Smooth muscle cell (in vitro differentiated cells): ENCODE measurements around the gene PPM1H. TPM values are rescaled to one million over a fixed set of nuclear protein-coding genes. Genes with fewer than 3 reads are reported as not detected.

Source experiments
- DNase-seq: peaks from one replicate; lab custom pipeline; 2025; ENCODE audit not compliant: unreplicated experiment; lab: John Stamatoyannopoulos, UW
- H2AFZ ChIP-seq: fragments of 200-600 bp; sonication (generic); 2 replicates; pipeline ENCODE4 v1.6.0; 2016; ENCODE audit warnings: antibody characterized with exemption, low read depth, mild to moderate bottlenecking
- H3F3A ChIP-seq: fragments of 200-600 bp; sonication (generic); 2 replicates; pipeline ENCODE4 v1.6.0; 2017; ENCODE audit warnings: antibody characterized with exemption, low read depth
- H3K27ac ChIP-seq: fragments of 200-600 bp; sonication (generic); 2 replicates; pipeline ENCODE4 v1.5.1; 2016; ENCODE audit warnings: low read depth, mild to moderate bottlenecking
- H3K27me3 ChIP-seq: fragments of 200-600 bp; sonication (generic); 2 replicates; pipeline ENCODE4 v1.6.1; 2016; ENCODE audit warnings: low read depth, mild to moderate bottlenecking
- H3K36me3 ChIP-seq: fragments of 200-600 bp; sonication (generic); 2 replicates; pipeline ENCODE4 v1.5.1; 2016; ENCODE audit warnings: low read depth
- H3K4me1 ChIP-seq: fragments of 200-600 bp; sonication (generic); 2 replicates; pipeline ENCODE4 v1.5.1; 2016; ENCODE audit warnings: low read depth
- H3K4me2 ChIP-seq: fragments of 200-600 bp; sonication (generic); 2 replicates; pipeline ENCODE4 v1.6.0; 2016; ENCODE audit warnings: mild to moderate bottlenecking
- H3K4me3 ChIP-seq: fragments of 200-600 bp; sonication (generic); 2 replicates; pipeline ENCODE4 v1.5.1; 2016; ENCODE audit warnings: mild to moderate bottlenecking
- H3K79me2 ChIP-seq: fragments of 200-600 bp; sonication (generic); 2 replicates; pipeline ENCODE4 v1.6.0; 2016; ENCODE audit warnings: low read depth, mild to moderate bottlenecking
- H3K9ac ChIP-seq: fragments of 200-600 bp; sonication (generic); 2 replicates; pipeline ENCODE4 v1.6.0; 2016; ENCODE audit warnings: low read depth
- H3K9me3 ChIP-seq: fragments of 200-600 bp; sonication (generic); replicated peaks from 2 replicates; pipeline ENCODE4 v1.5.1; 2016; ENCODE audit warnings: low read depth
- H4K20me1 ChIP-seq: fragments of 200-600 bp; sonication (generic); 2 replicates; pipeline ENCODE4 v1.6.0; 2016; ENCODE audit warnings: low read depth
- WGBS: methylation state at CpG from one replicate; pipeline ENCODE4 v1.1.7; 2016; ENCODE audit warnings: low lambda C conversion rate; 5-methylcytosine and 5-hydroxymethylcytosine counted together
- polyA plus RNA-seq: library from polyadenylated mRNA; unstranded; fragments of >200 nt; fragmentation: Nextera tagmentation; extraction: Ambion mirVana; gene quantifications from 2 replicates; pipeline ENCODE4 v1.2.1, GENCODE V29; 2016
- total RNA-seq: library from RNA; depleted of rRNA; stranded (reverse); fragments of >200 nt; gene quantifications from 2 replicates; pipeline ENCODE4 v1.2.3, GENCODE V29; 2014
- TF ChIP-seq, protein P1 (sequence below): fragments of 200-600 bp; sonication (generic); IDR thresholded peaks from 2 replicates; pipeline ENCODE4 v1.5.1; 2017; ENCODE audit warnings: borderline replicate concordance, mild to moderate bottlenecking, antibody characterized with exemption; ENCODE audit not compliant: insufficient read depth, poor library complexity, severe bottlenecking

The PPM1H gene
- total and polyA plus RNA-seq, 2 experiments from 2014 or later: 0.56 to 3.6 TPM

DNA sequence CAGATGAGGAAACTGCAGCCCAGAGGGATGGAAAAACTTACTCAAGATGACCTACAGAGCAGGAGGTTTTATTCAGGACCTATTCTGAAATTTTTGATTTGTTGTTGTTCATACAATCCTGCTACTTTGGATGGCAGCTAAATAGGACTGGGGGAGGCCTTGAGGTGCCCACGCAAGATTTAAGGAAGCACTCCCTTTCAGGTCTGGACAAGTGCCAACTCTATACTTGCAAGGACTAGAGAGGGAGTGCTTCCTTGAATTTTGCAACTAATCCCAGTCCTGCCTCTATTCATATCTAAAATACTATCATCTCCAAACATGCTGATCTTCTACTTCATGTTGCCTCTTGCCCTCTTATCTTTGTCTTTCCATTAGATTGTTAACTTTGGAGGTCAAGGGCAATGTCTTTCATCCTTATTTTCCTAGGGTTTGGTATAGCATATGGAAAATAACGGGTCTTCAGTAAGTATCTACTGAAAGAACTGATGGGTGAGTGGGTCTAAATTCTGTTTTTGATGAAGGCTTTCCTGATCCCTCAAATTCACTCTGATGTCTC, 28.6 kb upstream of the PPM1H start:
- Histone ChIP-seq H3K4me3 (no peak overlapping the region), H3K4me2 (no peak overlapping the region), H4K20me1 (no peaks in the 10 kb centered on the region), H3K9ac (no peak overlapping the region), H2AFZ (no peak overlapping the region), H3K27ac (no peak overlapping the region), H3F3A (no peaks in the 10 kb centered on the region), H3K9me3 (no peaks in the 10 kb centered on the region), H3K4me1 (no peaks in the 10 kb centered on the region), H3K27me3 (no peaks in the 10 kb centered on the region), H3K79me2 (no peaks in the 10 kb centered on the region), H3K36me3 (no peaks in the 10 kb centered on the region)
- 87% methylated on average over 2 of the region's 2 CpGs for WGBS
- TF ChIP-seq, protein P1, sequence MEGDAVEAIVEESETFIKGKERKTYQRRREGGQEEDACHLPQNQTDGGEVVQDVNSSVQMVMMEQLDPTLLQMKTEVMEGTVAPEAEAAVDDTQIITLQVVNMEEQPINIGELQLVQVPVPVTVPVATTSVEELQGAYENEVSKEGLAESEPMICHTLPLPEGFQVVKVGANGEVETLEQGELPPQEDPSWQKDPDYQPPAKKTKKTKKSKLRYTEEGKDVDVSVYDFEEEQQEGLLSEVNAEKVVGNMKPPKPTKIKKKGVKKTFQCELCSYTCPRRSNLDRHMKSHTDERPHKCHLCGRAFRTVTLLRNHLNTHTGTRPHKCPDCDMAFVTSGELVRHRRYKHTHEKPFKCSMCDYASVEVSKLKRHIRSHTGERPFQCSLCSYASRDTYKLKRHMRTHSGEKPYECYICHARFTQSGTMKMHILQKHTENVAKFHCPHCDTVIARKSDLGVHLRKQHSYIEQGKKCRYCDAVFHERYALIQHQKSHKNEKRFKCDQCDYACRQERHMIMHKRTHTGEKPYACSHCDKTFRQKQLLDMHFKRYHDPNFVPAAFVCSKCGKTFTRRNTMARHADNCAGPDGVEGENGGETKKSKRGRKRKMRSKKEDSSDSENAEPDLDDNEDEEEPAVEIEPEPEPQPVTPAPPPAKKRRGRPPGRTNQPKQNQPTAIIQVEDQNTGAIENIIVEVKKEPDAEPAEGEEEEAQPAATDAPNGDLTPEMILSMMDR: no peak
- no peak for DNase-seq

DNA sequence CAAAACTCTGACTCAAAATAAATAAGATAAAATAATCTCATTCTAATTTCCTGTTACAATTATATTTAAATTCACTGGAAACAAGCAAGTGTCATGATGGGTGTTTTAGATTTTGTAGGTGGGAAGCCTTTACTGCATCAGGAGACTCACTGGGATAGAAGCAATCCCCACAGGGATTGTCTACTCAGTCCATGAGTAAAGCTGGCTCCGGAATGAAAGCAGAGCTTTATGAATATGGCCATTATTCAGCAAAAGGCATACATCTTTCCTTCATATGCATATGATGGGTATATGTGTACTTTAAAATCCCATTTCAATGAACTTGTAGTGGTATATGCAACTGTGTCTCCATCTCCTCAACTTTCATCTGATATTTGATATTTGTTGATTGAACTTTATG, 25.4 kb upstream of the PPM1H start:
- H3K36me3 ChIP-seq: no peaks in the 10 kb centered on the region
- no peak overlapping the region for H3K27ac ChIP-seq
- no peaks in the 10 kb centered on the region for H3K27me3 ChIP-seq
- no peak overlapping the region for H3K9ac ChIP-seq
- no peak overlapping the region for H3K4me3 ChIP-seq
- H3F3A ChIP-seq: no peaks in the 10 kb centered on the region
- H3K4me2 ChIP-seq: no peak overlapping the region
- H4K20me1 ChIP-seq: no peaks in the 10 kb centered on the region
- H3K4me1 ChIP-seq: peaks cover 11% of the 10 kb centered on the region
- no peaks in the 10 kb centered on the region for H3K79me2 ChIP-seq
- 100% methylated on average over 1 of the region's 1 CpG for WGBS
- DNase-seq: no peak
- TF ChIP-seq, protein P1: no peak
- H2AFZ ChIP-seq: no peak overlapping the region
- no peaks in the 10 kb centered on the region for H3K9me3 ChIP-seq

DNA sequence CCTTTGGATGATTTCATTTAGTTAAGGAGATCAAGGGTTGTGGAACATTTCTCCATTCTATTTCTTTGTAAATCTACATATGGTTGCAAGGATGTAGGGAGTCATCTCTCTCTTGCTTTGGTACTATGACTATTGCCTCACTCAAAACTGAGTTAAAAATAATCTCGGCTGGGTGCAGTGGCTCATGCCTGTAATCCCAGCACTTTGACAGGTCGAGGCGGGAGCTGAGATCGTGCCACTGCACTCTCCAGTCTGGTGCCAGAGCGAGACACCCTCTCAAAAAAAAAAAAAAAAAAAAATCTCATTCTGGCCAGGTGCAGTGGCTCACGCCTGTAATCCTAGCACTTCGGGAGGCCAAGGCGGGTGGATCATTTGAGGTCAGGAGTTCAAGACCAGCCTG, 24.8 kb upstream of the PPM1H start:
- Histone ChIP-seq H3K9ac (no peak overlapping the region), H4K20me1 (no peaks in the 10 kb centered on the region), H3K36me3 (no peaks in the 10 kb centered on the region), H3K27me3 (no peaks in the 10 kb centered on the region), H3K9me3 (no peaks in the 10 kb centered on the region), H3K4me2 (no peak overlapping the region), H3K27ac (no peak overlapping the region), H3F3A (no peaks in the 10 kb centered on the region), H3K4me3 (no peak overlapping the region), H3K4me1 (peaks cover 11% of the 10 kb centered on the region), H2AFZ (no peak overlapping the region), H3K79me2 (no peaks in the 10 kb centered on the region)
- DNase-seq: no peak
- TF ChIP-seq, protein P1: no peak
- 81% methylated on average over 8 of the region's 8 CpGs for WGBS

DNA sequence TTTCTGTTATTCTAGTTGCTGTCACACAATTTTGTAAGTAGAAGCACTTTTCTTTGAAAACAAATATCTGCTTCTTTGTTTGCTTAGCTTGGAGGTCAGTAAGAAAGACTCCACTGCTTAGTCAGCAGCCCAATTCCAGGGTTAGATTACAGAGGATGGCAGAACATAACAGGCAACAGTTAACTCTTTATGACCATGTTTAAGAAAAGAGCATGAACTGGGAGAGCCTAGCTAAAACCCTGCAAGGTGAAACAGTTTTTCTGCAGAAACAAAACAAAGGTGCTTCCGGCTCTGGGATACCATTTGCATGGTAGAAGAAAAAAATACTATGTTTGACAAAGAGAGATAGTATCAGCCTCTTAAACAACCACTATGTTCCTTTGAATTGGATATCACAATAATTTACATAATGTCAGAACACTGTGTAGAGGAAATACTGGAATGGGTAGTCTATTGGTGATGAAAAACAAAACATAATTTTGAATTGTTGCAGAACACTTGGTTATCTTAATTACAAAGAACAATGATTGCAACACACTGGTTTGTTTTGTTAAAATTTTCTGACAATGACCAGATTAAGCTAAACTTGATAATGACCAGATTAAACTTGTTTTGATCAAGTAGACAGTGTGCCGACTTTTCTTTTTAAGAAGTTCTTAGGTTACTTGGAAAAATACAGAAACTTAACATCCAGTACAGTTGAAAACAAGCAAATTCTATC, 22.4 kb upstream of the PPM1H start:
- Histone ChIP-seq H3K27ac (no peak overlapping the region), H4K20me1 (no peaks in the 10 kb centered on the region), H3K36me3 (no peaks in the 10 kb centered on the region), H3K4me3 (no peak overlapping the region), H3K9ac (no peak overlapping the region), H3K27me3 (no peaks in the 10 kb centered on the region), H3K4me2 (peak overlapping the region; percentile 73), H2AFZ (peak overlapping the region; percentile 56), H3K4me1 (peaks cover 11% of the 10 kb centered on the region), H3K79me2 (no peaks in the 10 kb centered on the region), H3K9me3 (no peaks in the 10 kb centered on the region), H3F3A (no peaks in the 10 kb centered on the region)
- 22% methylated on average over 2 of the region's 2 CpGs for WGBS
- TF ChIP-seq, protein P1: no peak
- no peak for DNase-seq
